A549 (cell line): ENCODE measurements around the gene GPRIN2.

ENCODE experiments used
- CTCF ChIP-seq: fragments of >200 bp; sonication (Bioruptor Twin); formaldehyde crosslinking; IDR thresholded peaks from 3 replicates; pipeline ENCODE4 v1.5.1; 2016
- ESRRA ChIP-seq: fragments of 150-350 bp; IDR thresholded peaks from 2 replicates; pipeline ENCODE4 v1.6.1; 2014; ENCODE audit warnings: mild to moderate bottlenecking, low read length, borderline replicate concordance
- NPAS2 ChIP-seq: fragments of 250-450 bp; sonication (Bioruptor Pico); IDR thresholded peaks from 2 replicates; pipeline ENCODE4 v1.8.0; 2022; ENCODE audit warnings: mild to moderate bottlenecking, moderate library complexity, borderline replicate concordance
- PBX3 ChIP-seq: IDR thresholded peaks from 2 replicates; pipeline ENCODE4 v1.6.1; 2012

- TF ChIP-seq CTCF (no peak), ESRRA (no peak), NPAS2 (CRISPR knock-in tag) (no peak), PBX3 (no peak)
Observed at GRCh38 chr10:46554166-46554781, 2.2 kb downstream of the GPRIN2 start.
